Mucosa of gallbladder (tissue), 1 donor: Measurements from ENCODE around the gene PFKP. TPM values are rescaled to one million over a fixed set of nuclear protein-coding genes. Genes with fewer than 3 reads are reported as not detected.
"Not testable (repeated sequence)": the region's sequence is repeated elsewhere in the genome, so short reads cannot be mapped to it uniquely, and the experiment has no call there.

ENCODE experiments used
- DNase-seq: peaks from one replicate; pipeline ENCODE4 v3.0.0-alpha.2; 2020; ENCODE audit warnings: low spot score
- total RNA-seq: library from RNA; stranded (reverse); gene quantifications from one replicate; pipeline ENCODE4 v1.2.1, GENCODE V29; 2021
- donor health status: DM: no; HTN: no; CAD: no.

PFKP gene
- total RNA-seq, 1 donor from 2014 or later = 109 TPM

DNA sequence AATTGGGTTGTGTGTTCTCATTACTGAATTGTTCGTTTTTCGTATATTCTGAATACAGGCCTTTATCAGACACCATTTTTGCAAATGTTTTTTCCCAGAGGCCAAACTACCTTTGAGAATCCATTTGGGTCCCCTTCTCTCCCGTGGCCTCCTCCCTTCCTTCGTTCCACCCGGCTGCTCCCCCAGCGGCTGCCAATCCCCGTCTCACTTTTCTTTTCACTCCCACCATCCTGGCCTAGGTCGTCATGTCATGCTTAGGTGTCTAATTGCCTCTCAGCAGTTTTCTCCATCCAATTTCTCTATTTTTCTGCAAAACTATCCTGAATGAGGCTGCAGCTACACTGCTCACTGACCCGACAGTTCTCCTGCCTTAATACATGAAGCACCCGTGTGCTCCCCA, 87.3 kb downstream of the PFKP start:
- DNase-seq = no peak

- DNase-seq = no peak
These were observed 91.8 kb downstream of the PFKP start for GRCh38 chr10:3159152-3159551.

DNA sequence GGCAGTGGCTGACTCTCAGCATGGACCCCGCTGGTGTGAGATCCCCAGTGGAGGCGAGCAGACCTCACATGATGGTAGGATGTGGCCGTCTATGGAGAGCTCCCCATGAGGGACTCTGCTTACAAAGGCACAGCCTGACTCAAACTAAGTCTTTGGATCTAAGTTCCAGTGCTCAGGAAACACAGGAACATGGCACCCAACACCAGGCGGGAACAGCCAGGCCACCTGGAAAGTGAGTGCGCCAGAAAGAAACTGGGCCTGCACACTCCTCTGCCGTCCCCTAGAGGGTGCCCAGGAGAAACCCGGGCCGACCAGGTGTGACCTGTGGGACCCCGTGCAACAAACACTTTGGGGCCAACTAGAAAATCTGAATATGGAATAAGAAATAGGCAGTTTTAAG, 95.2 kb downstream of the PFKP start:
- no peak for DNase-seq

GRCh38 chr10:3163879-3164278, 96.5 kb downstream of the PFKP start:
- DNase-seq = no peak

DNA sequence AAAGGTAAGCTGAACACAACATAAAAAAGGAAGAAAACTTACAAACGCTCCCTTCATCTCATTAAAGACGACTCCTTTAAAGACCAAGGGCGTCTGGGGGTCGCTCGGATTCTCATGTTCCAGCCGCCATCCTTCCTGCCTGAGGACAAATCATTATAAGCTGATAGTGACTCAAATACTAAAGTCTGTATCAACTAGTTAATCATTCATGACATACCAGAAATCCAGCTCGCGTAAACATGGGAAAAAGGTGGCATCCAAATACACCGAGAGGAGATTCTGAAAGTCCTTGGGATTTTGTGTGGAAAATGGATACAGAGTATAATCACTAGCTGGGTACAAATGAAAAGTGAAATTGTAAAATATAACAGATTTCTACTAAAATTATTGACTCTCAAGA, 97.8 kb downstream of the PFKP start:
- DNase-seq = no peak

DNA sequence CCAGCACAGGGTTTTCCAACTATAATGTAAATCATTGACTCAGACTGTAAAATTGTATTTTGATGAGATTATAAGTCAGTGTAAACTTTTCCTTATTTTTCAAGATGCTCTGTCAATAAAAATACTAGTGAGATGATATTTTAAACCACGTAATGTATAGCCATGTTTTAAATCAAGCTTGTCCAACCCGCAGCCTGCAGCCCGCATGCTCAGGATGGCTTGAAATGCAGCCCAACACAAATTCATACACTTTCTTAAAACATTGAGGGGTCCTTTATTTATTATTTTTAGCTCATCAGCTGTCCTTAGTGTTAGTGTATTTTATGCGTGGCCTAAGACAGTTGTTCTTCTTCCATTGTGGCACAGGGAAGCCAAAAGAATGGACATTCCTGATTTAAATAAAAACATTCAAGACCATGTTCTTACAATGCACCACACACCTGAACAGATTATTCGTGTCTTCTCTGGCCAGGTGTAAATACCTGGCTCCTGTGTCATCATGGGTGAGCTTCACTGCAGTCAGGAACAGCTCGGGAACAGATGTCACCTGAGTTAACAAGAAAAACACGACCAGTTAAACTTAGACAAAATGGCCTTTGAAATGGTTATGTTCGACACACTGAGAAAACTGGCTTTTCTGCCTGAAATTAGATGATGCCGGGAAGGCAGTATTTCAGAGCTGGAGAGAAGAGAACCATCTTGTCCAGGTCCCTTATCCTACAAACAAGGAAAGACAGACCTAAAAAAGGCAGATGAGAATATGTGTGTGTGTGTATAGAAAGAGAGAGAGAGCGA, 99.3 kb downstream of the PFKP start:
- DNase-seq = no peak

- DNase-seq = no peak
These were observed 100.4 kb downstream of the PFKP start for GRCh38 chr10:3167611-3168330.

GRCh38 chr10:3169271-3169670, 101.9 kb downstream of the PFKP start:
- DNase-seq = no peak

DNA sequence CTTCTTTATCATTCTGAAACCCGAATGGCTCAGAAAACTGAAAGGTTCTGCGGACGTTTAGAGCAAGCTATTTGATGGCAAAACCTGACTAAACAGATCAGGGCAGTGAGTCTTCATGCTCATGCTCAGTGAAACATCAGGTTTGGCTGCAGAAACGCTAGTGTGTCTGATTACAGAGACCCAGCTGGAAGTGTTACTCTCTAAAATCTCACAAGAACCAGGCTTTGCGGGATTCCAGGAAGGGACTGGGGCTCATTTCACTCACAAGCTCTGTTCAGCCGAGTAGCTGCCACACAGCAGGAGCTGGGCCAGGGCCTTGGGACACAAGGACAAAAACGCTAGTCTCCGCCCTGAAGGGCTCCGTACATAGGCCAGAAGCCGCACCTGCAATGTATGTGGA, 102.3 kb downstream of the PFKP start:
- DNase-seq = no peak

- not testable (repeated sequence) for DNase-seq
These were observed 104.1 kb downstream of the PFKP start for GRCh38 chr10:3171488-3171887.

GRCh38 chr10:3172081-3172445, 104.7 kb downstream of the PFKP start:
- peak; percentile 16 for DNase-seq

DNA sequence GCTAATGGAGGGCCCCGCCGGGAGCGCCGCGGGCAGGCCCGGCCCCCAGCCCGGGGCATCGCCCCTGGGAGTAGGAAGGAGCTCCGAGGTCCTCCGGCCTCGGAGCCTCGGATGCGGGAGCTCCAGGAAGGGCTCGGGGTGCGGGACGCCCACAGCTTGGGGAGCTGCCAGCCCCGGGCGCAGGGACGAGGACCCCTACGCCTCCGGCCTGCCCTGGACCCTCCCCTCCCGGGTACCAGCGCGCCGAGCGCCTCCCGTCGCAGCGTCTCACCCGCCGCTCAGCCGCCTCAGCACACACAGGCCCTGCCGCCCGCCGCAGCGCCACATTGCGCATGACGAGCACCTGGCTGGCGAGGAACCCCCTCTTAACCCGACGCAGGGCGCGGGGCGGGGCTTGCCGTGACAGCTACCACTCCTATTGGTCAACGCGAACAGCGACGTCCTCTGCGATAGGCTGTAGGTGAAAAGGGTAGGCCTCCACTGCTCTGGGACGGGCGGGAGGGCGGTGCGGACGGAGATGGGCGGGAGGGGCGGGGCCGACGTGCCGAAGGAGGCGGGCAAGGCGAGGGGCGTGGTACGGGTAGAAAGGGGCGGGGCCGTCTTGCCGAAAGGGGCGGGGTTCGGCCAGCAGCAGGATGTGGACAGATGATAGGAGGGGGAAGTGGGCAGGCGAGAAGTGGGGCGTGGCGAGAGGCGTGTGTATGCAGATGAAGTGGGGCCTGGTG, 105.3 kb downstream of the PFKP start, which contains the start of gene PITRM1:
PITRM1 (minus strand) TSS at position 337 of the 725 bp plus-strand sequence; CDS start at position 327, 10 bp downstream.
- peak; percentile 99 for DNase-seq

- no peak for DNase-seq
These were observed 106.0 kb downstream of the PFKP start for GRCh38 chr10:3173171-3173878.

DNA sequence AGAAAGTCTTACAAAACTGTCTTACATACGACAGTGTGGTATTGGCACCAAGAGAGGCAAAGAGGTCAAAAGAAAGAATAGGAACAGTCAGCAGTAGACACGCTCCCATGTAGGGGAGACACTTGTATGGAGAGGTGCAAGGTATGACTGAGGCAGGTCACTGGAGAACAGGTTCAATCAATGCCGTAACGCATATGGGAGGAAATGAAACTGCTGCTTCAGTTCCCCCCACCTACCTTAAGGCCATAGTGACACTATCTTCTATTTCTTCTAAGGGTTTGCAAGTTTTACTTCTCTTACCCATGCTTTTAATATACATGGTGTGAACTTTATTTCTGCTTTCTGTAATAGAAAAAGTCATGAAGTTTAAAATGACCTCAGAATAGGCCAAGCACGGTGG, 110.7 kb downstream of the PFKP start:
- DNase-seq = no peak

GRCh38 chr10:3179174-3179573, 111.8 kb downstream of the PFKP start:
- DNase-seq = no peak

GRCh38 chr10:3180355-3181025, 113.1 kb downstream of the PFKP start:
- no peak for DNase-seq

GRCh38 chr10:3185386-3185785, 118.0 kb downstream of the PFKP start:
- DNase-seq = no peak

GRCh38 chr10:3186368-3186767, 119.0 kb downstream of the PFKP start:
- no peak for DNase-seq
